ENCODE measurements around the gene C1QTNF6.

C1QTNF6 gene

GRCh38 chr22:37162221-37163095, 25.6 kb downstream of the C1QTNF6 start:
- no peak for DNase-seq (ENCODE audit: low spot score)

- no peak for DNase-seq (ENCODE audit: low spot score)
Observed at GRCh38 chr22:37161443-37161842, 26.6 kb downstream of the C1QTNF6 start.

GRCh38 chr22:37160027-37160426, 28.0 kb downstream of the C1QTNF6 start:
- DNase-seq (ENCODE audit: low spot score), result no peak

GRCh38 chr22:37158963-37159290, 29.1 kb downstream of the C1QTNF6 start:
- DNase-seq (ENCODE audit: low spot score), result no peak

GRCh38 chr22:37157516-37158285, 30.3 kb downstream of the C1QTNF6 start:
- no peak for DNase-seq (ENCODE audit: low spot score)

GRCh38 chr22:37156686-37157435, 31.2 kb downstream of the C1QTNF6 start:
- DNase-seq (ENCODE audit: low spot score), result no peak

GRCh38 chr22:37155971-37156370, 32.1 kb downstream of the C1QTNF6 start:
- no peak for DNase-seq (ENCODE audit: low spot score)

GRCh38 chr22:37154925-37155712, 32.9 kb downstream of the C1QTNF6 start:
- DNase-seq (ENCODE audit: low spot score), result no peak

- DNase-seq (ENCODE audit: low spot score), result no peak
Observed at GRCh38 chr22:37153901-37154300, 34.1 kb downstream of the C1QTNF6 start.

GRCh38 chr22:37151401-37151800, 36.6 kb downstream of the C1QTNF6 start:
- no peak for DNase-seq (ENCODE audit: low spot score)

- no peak for DNase-seq (ENCODE audit: low spot score)
Observed at GRCh38 chr22:37150701-37151100, 37.3 kb downstream of the C1QTNF6 start.

GRCh38 chr22:37148742-37149665, 39.0 kb downstream of the C1QTNF6 start:
- DNase-seq (ENCODE audit: low spot score), result no peak

GRCh38 chr22:37148031-37148651, 39.9 kb downstream of the C1QTNF6 start:
- no peak for DNase-seq (ENCODE audit: low spot score)

GRCh38 chr22:37147186-37147990, 40.7 kb downstream of the C1QTNF6 start:
- no peak for DNase-seq (ENCODE audit: low spot score)

- DNase-seq (ENCODE audit: low spot score), result no peak
Observed at GRCh38 chr22:37146507-37147180, 41.4 kb downstream of the C1QTNF6 start.

GRCh38 chr22:37146051-37146385, 42.0 kb downstream of the C1QTNF6 start:
- no peak for DNase-seq (ENCODE audit: low spot score)

- no peak for DNase-seq (ENCODE audit: low spot score)
Observed at GRCh38 chr22:37145180-37146050, 42.6 kb downstream of the C1QTNF6 start.

GRCh38 chr22:37144180-37144554, 43.9 kb downstream of the C1QTNF6 start:
- no peak for DNase-seq (ENCODE audit: low spot score)
